ENCODE data around the gene SPATA16.

GRCh38 chr3:172924546-172924945 lies 216.5 kb downstream of the SPATA16 start:
- TF ChIP-seq CTCF (IDR thresholded peaks at IDR 0.05; ENCODE audit: low read length) = no peak
- no peak for TF ChIP-seq EZH2 (optimal IDR thresholded peaks at IDR 0.05; ENCODE audit: low read depth, low read length)
- no peak for TF ChIP-seq EZH2phosphoT487 (IDR thresholded peaks at IDR 0.05; ENCODE audit: low read length)
